CD4-positive, alpha-beta T cell treated with Interleukin-10 for 1 hour (primary cell): Measurements from ENCODE around the gene CEP128.
A peak's percentile ranks its signal among the peaks of the same experiment; 100 is the strongest.

ENCODE experiments used
- DNase-seq: peaks from one replicate; pipeline ENCODE4 v3.0.0-alpha.2; 2020

Gene CEP128

GRCh38 chr14:80872645-80873044 lies 68.9 kb downstream of the CEP128 start:
- no peak for DNase-seq

GRCh38 chr14:80868260-80868659 lies 73.3 kb downstream of the CEP128 start:
- no peak for DNase-seq

DNA sequence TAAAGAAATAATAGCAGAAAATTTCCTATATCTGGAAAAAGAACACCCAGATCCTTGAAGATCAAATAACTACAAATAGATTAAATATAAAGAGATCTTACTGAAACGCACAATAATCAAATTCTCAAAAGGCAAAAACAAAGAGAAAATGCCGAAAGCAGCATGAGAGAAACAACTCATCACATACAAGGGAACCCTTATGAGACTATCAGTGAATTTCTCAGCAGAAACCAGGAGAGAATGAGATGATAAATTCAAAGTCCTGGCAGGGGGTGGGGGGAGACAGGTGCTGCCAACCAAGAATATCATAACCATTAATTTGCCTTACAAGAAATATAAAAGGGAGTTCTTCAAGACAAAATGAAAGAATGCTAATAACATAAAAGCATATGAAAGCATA lies 73.7 kb downstream of the CEP128 start:
- DNase-seq, result no peak

GRCh38 chr14:80867091-80867490 lies 74.4 kb downstream of the CEP128 start:
- DNase-seq, result no peak

DNA sequence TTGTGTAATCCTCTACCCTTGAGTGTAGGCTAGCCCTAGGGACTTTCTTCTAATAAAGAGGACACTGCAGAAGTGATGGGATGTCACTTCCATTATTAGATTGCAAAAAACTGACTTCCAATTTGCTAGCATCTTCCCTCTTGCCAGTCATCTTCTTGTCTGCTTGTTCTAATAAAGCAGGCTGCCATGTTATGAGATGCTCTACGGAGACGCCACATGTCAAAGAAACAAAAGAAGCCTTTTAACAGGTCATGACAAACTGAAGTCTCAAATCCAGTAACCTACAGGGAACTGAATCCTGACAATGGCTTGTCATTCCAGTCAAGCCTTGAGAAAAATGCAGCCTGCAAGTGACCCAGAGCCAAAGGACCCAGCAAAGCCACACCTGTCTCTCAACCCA lies 76.0 kb downstream of the CEP128 start:
- no peak for DNase-seq

DNA sequence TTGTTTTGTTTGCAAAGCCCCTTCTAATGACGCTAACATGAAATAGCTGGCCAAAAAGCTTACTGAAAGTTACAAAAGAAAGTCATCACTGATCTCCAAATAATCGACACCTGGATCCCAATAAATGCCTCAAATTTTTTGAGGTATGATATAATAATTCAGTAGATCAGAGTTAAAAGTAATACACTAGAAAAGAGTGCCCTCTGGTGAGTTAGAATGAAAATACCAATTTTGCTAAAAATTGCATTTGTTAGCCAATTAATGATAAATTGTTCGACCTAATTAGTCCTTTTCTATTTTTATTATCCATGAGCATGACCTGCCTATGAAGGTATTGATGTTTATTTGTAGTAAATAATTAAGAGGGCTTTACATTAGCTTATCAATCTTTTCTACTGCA lies 78.6 kb downstream of the CEP128 start:
- DNase-seq, result no peak

- no peak for DNase-seq
Measured at GRCh38 chr14:80862541-80862940, 79.0 kb downstream of the CEP128 start.

DNA sequence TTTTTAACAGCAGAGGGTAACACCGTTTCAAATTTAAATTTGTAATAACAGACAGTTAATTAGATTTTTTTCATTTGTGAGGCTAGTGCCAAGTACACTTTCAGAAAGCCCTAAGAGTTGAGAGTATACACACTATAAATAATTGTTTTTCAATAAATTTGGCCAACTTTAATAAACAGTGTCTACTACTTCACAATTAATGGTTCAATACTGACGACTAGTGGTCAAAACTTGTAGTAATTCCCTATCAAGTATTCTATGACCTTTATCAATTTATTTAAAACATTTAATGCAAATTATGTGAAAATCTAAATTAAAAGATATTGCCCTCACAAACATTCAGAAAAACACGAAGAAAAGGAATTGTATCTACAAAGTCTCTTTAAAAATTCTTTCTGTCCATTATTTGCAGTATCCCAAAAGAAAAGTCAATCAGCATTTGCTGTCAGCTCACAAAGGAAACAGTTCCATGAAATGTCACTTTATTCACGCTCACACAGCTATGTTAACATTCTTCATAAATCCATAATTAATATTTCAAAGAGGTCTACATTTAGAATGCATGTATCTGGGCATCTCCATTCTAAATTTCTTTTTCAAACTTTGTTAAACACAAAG lies 91.2 kb downstream of the CEP128 start:
- peak; percentile 29 for DNase-seq

DNA sequence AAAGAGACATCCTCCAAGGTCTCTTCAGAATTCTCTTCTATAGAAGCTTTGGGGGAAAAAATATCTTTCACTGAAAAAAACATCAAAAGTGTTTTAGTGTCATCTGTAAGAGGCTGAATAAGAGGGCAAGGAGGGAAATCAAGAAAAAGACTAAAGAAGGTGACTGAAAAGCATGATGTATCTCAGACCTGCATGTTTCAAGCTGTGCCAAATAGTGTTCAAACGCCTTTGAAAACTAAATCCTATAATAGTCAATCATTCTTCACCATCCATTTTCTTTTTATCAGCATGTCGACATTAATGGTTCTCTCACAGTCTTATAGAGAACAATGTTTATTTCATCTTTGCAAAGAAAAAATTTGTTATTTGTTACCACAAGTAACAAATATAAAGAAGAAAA lies 94.5 kb downstream of the CEP128 start:
- no peak for DNase-seq

- DNase-seq, result no peak
Measured at GRCh38 chr14:80845856-80846255, 95.7 kb downstream of the CEP128 start.

GRCh38 chr14:80844872-80845271 lies 96.7 kb downstream of the CEP128 start:
- no peak for DNase-seq

- DNase-seq, result no peak
Measured at GRCh38 chr14:80839743-80840142, 101.8 kb downstream of the CEP128 start.

GRCh38 chr14:80809663-80810062 lies 131.9 kb downstream of the CEP128 start:
- no peak for DNase-seq

DNA sequence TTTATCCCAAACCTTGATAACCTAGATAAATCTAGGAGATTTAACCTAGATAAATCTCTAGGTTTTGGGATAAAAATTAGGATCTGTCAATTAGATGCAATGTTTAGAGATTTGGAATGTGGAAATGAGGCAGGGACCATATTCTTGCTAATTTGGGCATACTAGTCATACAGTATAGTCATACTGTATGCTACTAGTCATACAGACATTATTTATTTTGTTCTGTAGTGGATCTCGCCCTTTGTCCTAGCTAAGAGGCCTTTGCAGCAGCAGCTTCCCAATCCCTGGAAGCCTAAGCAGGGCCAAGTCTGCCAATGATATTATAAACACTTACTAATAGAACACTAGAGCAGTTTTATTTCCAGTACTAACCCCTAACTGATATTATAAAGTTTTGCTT lies 136.4 kb downstream of the CEP128 start:
- DNase-seq, result no peak

- DNase-seq, result no peak
Measured at GRCh38 chr14:80798878-80799277, 142.7 kb downstream of the CEP128 start.

DNA sequence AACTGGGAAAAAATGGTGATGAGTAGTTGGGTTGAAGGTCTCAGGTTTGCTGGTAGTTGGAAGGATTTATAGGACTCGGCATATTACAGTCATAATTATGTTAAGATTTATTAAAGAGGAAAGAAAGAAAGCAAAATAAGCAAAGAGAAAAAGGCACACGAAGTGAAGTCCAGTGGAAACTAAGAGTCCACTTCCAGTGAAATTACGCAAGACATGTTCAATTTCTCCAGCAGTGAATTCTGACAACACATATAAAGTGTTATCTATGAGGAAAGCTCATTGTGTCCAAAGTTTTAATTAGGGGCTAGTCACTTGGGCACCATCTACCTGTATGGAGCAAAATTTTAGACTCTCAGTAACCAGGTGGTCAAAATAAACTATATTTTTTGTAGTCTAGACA lies 143.3 kb downstream of the CEP128 start:
- DNase-seq, result no peak

DNA sequence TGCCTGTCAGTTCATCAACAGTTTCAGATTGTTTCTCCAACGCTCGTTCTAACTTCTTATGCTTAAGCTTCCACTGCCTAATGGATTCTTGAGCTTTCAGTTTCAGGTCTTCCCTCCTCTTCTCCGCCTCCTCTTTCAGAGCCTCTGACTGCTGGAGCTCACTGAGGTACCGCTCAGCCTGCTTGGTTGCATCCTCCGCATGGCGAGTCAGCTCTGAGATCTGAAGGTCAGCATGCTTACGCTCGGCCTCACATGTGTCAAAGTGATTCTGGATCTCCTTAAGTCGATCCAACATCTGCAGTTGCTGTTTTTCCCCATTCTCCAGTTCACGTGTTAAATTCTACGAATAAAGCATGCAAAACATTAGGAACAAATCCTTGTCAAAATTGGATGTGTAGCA lies 148.8 kb downstream of the CEP128 start:
- no peak for DNase-seq

- DNase-seq, result no peak
Measured at GRCh38 chr14:80787876-80788275, 153.7 kb downstream of the CEP128 start.

- no peak for DNase-seq
Measured at GRCh38 chr14:80784820-80785219, 156.7 kb downstream of the CEP128 start.

DNA sequence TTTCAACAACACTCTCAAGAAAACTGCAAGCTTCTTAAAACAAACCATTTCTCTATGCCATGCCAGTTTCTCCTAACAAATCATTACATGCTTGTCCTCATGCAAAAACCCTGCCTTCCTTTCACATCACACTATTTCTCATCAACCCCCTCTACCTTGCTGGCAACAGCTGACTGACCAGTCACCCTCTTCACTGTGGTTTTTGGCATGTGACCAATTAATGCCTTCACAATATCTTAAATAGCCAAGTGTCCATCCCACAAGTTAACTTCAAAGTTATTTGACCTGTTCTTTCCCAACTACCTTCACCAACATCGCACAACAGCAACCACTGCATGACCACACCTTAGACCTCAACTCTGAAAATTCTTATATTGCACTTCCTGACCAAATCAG lies 159.6 kb downstream of the CEP128 start:
- DNase-seq, result no peak

GRCh38 chr14:80780500-80780899 lies 161.0 kb downstream of the CEP128 start:
- DNase-seq, result no peak

DNA sequence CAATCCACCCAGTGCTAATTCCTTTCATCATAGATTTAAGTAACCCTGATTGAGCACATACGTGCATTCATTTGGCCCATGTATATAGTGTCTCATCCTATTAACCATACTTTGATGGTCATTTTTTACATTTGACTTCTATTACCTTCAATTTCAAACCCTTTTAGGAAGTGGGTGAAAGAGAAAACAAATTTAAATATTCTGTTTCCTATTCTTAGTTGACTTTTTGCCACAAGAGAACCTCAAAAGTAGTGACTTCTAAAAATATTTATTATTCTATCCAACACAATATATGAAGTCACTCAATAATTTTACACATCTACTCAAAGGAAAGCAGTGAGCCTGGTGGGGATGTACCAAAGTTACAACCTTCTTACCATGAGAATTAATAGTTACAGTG lies 164.9 kb downstream of the CEP128 start:
- DNase-seq, result no peak

GRCh38 chr14:80776186-80776585 lies 165.4 kb downstream of the CEP128 start:
- no peak for DNase-seq

DNA sequence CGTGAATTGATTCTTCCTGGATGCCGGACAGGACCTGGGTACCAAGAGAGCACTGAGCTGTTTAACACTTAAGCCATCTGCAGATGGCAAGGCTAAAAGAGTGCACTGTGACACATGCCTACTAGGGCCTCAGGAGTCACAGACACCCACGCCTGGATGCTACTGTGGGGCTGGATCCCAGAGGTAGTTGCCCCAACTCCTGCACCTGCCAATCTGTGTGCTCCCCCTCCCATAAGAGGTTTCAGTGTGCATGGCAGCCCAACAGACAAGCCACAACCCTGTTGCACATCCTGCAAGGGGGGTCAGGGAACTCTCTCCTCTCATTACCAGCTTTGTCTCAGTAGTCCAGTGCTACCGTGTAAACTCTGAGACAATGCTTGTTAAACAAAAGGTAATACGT lies 169.0 kb downstream of the CEP128 start:
- no peak for DNase-seq

DNA sequence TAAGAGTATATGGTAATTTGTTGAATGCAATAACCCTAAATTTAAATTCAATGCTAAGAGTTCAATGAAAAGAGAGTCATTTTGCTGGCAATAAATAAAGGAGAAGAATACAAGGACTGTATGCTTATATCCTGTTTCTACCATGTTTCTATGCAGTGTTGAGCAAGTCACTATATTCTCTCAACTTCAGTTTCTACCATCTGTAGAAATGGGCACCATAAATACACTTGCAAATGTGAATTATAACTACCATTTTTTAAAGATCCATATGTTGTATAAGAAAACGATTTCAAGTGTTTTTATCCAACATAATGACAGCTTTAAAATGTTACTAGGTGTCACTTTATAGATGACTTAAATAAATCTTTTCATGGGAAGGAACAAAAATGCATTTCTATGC lies 170.3 kb downstream of the CEP128 start:
- DNase-seq, result no peak
